A549 (cell line): ENCODE measurements around the gene MLPH. TPM values are rescaled to one million over a fixed set of nuclear protein-coding genes. Genes with fewer than 3 reads are reported as not detected.

Experiments
- ATAC-seq, 2 experiments: fragments of 200-7000 bp in 1 of 2; fragments of >200 bp in 1 of 2; cut with Nextera tagmentation in 1 of 2; cut with Tn5 transposase in 1 of 2; 3 replicates each; pipeline versions ENCODE4 v1.8.0 to v1.9.1; 2018 to 2020; ENCODE audit warnings: mild to moderate bottlenecking in 1 of 2, moderate library complexity in 1 of 2
- CTCF ChIA-PET: fragments of 300-600 bp; sonication (Branson Sonifier 250); formaldehyde crosslinking; extraction: SDS; loops from one replicate; lab custom pipeline; 2021; ENCODE audit warnings: antibody characterized with exemption, inconsistent platforms; lab: Yijun Ruan, JAX
- POLR2A ChIA-PET: fragments of 350-600 bp; formaldehyde crosslinking; extraction: SDS; loops from one replicate; lab custom pipeline; 2021; ENCODE audit warnings: antibody characterized with exemption, inconsistent platforms; lab: Yijun Ruan, JAX
- DNase-seq, 2 experiments: peaks; one replicate each; pipeline versions ENCODE4 v3.0.0 to v3.0.0-alpha.2; 2011 to 2016; ENCODE audit warnings: low read depth in 1 of 2, low spot score in 1 of 2
- FAIRE-seq: peaks from 2 replicates; lab custom pipeline; 2011; peaks lifted over from hg19 to GRCh38; lab: Jason Lieb, UNC
- H3K27ac ChIP-seq, 2 experiments: fragments of >200 bp; sonication (Bioruptor Twin); formaldehyde crosslinking; 3 replicates each; pipeline ENCODE4 v1.5.1; 2016 to 2017
- H3K4me1 ChIP-seq: fragments of >200 bp; sonication (Bioruptor Twin); formaldehyde crosslinking; 3 replicates; pipeline ENCODE4 v1.6.1; 2016
- H3K4me2 ChIP-seq: fragments of >200 bp; sonication (Bioruptor Twin); formaldehyde crosslinking; 3 replicates; pipeline ENCODE4 v1.6.1; 2016
- H3K4me3 ChIP-seq: fragments of >200 bp; sonication (Bioruptor Twin); formaldehyde crosslinking; 3 replicates; pipeline ENCODE4 v1.5.1; 2016
- H3K9me3 ChIP-seq: fragments of >200 bp; sonication (Bioruptor Twin); formaldehyde crosslinking; 3 replicates; pipeline ENCODE4 v1.6.1; 2016
- BHLHE40 ChIP-seq: IDR thresholded peaks from 2 replicates; pipeline ENCODE4 v1.6.1; 2012; ENCODE audit warnings: low read depth, low read length, inconsistent platforms
- CBX8 ChIP-seq: fragments of 200-600 bp; sonication (generic); IDR thresholded peaks from 2 replicates; pipeline ENCODE4 v1.6.1; 2016
- CEBPB ChIP-seq, 2 experiments: fragments of >200 bp in 1 of 2; sonication (Bioruptor Twin) in 1 of 2; formaldehyde crosslinking in 1 of 2; IDR thresholded peaks; 2 replicates each; pipeline ENCODE4 v1.6.1; 2012 to 2016
- CHD2 ChIP-seq: fragments of 150-350 bp; IDR thresholded peaks from 2 replicates; pipeline ENCODE4 v1.6.1; 2014; ENCODE audit warnings: low read length; ENCODE audit not compliant: partially characterized antibody
- CHD4 ChIP-seq: fragments of 200-600 bp; sonication (generic); IDR thresholded peaks from 2 replicates; pipeline ENCODE4 v1.6.1; 2016; ENCODE audit warnings: antibody characterized with exemption, mild to moderate bottlenecking, borderline replicate concordance
- FOSB ChIP-seq: fragments of 250-450 bp; sonication (Bioruptor Pico); IDR thresholded peaks from 2 replicates; pipeline ENCODE4 v1.5.0; 2020; ENCODE audit warnings: mild to moderate bottlenecking, moderate library complexity
- GATA3 ChIP-seq: IDR thresholded peaks from 2 replicates; pipeline ENCODE4 v1.6.1; 2012; ENCODE audit warnings: borderline replicate concordance
- HEYL ChIP-seq: fragments of 250-450 bp; sonication (Bioruptor Pico); IDR thresholded peaks from 2 replicates; pipeline ENCODE4 v1.8.0; 2021; ENCODE audit warnings: mild to moderate bottlenecking, moderate library complexity
- HOXA7 ChIP-seq: fragments of 250-450 bp; sonication (Bioruptor Pico); IDR thresholded peaks from 2 replicates; pipeline ENCODE4 v1.5.0; 2020; ENCODE audit warnings: mild to moderate bottlenecking, moderate library complexity
- HOXB13 ChIP-seq: fragments of 250-450 bp; sonication (Bioruptor Pico); IDR thresholded peaks from 2 replicates; pipeline ENCODE4 v1.5.0; 2020; ENCODE audit warnings: low read depth, mild to moderate bottlenecking, moderate library complexity
- MYC ChIP-seq: IDR thresholded peaks from 2 replicates; pipeline ENCODE4 v1.6.1; 2012; ENCODE audit warnings: mild to moderate bottlenecking, inconsistent platforms, low read length, improper control_type of control experiment, borderline replicate concordance
- NFE2L2 ChIP-seq: fragments of 150-350 bp; conservative IDR thresholded peaks from 2 replicates; pipeline ENCODE4 v1.6.1; 2014; ENCODE audit warnings: low read length
- NPAS2 ChIP-seq: fragments of 250-450 bp; sonication (Bioruptor Pico); IDR thresholded peaks from 2 replicates; pipeline ENCODE4 v1.8.0; 2022; ENCODE audit warnings: mild to moderate bottlenecking, moderate library complexity, borderline replicate concordance
- PHF8 ChIP-seq: fragments of 200-600 bp; sonication (generic); IDR thresholded peaks from 2 replicates; pipeline ENCODE4 v1.6.1; 2016; ENCODE audit warnings: low read depth, mild to moderate bottlenecking, antibody characterized with exemption, moderate library complexity, borderline replicate concordance
- POLR2A ChIP-seq: IDR thresholded peaks from 2 replicates; pipeline ENCODE4 v1.6.1; 2012; ENCODE audit warnings: mild to moderate bottlenecking, low read length
- RAD21 ChIP-seq, 2 experiments: fragments of >200 bp in 1 of 2; sonication (Bioruptor Twin) in 1 of 2; formaldehyde crosslinking in 1 of 2; IDR thresholded peaks in 1 of 2; conservative IDR thresholded peaks in 1 of 2; 2 replicates in 1 of 2; 3 replicates in 1 of 2; pipeline ENCODE4 v1.6.1; 2012 to 2018; ENCODE audit warnings: inconsistent platforms in 1 of 2
- RARB ChIP-seq: fragments of 250-450 bp; sonication (Bioruptor Pico); IDR thresholded peaks from 2 replicates; pipeline ENCODE4 v1.8.0; 2021; ENCODE audit warnings: mild to moderate bottlenecking, moderate library complexity
- SMC3 ChIP-seq: fragments of >200 bp; sonication (Bioruptor Twin); formaldehyde crosslinking; IDR thresholded peaks from 3 replicates; pipeline ENCODE4 v1.6.1; 2018; ENCODE audit warnings: inconsistent platforms
- TFCP2L1 ChIP-seq: fragments of 250-450 bp; sonication (Bioruptor Pico); IDR thresholded peaks from 2 replicates; pipeline ENCODE4 v1.5.0; 2021; ENCODE audit warnings: mild to moderate bottlenecking
- ZSCAN20 ChIP-seq: fragments of 250-450 bp; sonication (Bioruptor Pico); IDR thresholded peaks from 2 replicates; pipeline ENCODE4 v1.8.0; 2022; ENCODE audit warnings: mild to moderate bottlenecking, moderate library complexity
- WGBS: methylation state at CpG from one replicate; pipeline ENCODE4 v1.1.6; 2017; ENCODE audit errors: missing lambda C conversion rate; 5-methylcytosine and 5-hydroxymethylcytosine counted together
- polyA plus RNA-seq, 4 experiments: library from polyadenylated mRNA; depleted of rRNA in 3 of 4; stranded (reverse); fragments of >200 nt; fragmentation: RNase III in 1 of 4; extraction: RNeasy Plus Mini Kit Qiagen cat#74134 plus additional on column Dnase treatment in 1 of 4; gene quantifications; 2 replicates in 3 of 4; 3 replicates in 1 of 4; pipeline ENCODE4 v1.2.3, GENCODE V29; 2011 to 2017
- TF ChIP-seq, protein P1 (sequence below): fragments of >200 bp; sonication (Bioruptor Twin); formaldehyde crosslinking; IDR thresholded peaks from 3 replicates; pipeline ENCODE4 v1.6.1; 2016
- TF ChIP-seq, protein P2 (sequence below): IDR thresholded peaks from 2 replicates; pipeline ENCODE4 v1.6.1; 2012
- TF ChIP-seq, protein P3 (sequence below): fragments of 250-450 bp; sonication (Bioruptor Pico); IDR thresholded peaks from 2 replicates; pipeline ENCODE4 v1.5.0; 2020; ENCODE audit warnings: low read depth, mild to moderate bottlenecking, moderate library complexity
- TF ChIP-seq, protein P4 (sequence below): IDR thresholded peaks from 2 replicates; pipeline ENCODE4 v1.6.1; 2012; ENCODE audit warnings: low read depth, borderline replicate concordance
- TF ChIP-seq, protein P5 (sequence below): fragments of >200 bp; sonication (Bioruptor Twin); formaldehyde crosslinking; IDR thresholded peaks from 2 replicates; pipeline ENCODE4 v1.6.1; 2016
- TF ChIP-seq, protein P6 (sequence below): fragments of >200 bp; sonication (Bioruptor Twin); formaldehyde crosslinking; IDR thresholded peaks from 3 replicates; pipeline ENCODE4 v1.5.1; 2016

MLPH gene
- polyA plus RNA-seq, 2 of the 4 experiments (the other 2 are of a cell fraction) = 218 to 350 TPM

DNA sequence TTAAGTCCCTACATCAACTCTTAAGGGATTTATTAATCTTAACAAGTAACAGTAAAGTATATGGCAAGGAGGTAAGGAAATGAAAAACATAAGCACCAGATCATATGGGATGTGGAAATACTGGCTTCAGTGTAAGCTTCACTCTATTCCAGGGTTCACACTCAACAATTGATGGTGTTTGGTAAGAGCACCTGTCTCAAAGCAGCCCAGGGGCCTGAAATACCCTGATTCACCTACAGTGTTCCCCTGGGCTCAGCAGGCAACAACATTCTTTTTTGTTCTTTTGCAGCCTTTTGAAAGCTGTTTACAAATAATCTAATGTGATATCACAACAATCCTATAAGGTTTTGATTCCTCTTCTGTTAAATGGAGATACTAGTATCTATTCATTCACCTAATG is 1.2 kb upstream of the MLPH start:
- DNase-seq = peak in 1 of 2 experiments; percentile 61
- Histone ChIP-seq H3K27ac (peak overlapping the region; percentile 98 to 99), H3K4me3 (peak overlapping the region; percentile 86), H3K4me1 (peaks cover 63% of the 10 kb centered on the region), H3K4me2 (peak overlapping the region; percentile 76), H3K9me3 (peaks cover 10% of the 10 kb centered on the region)
- ATAC-seq = no peak
- FAIRE-seq = no peak
- ChIA-PET CTCF (interaction anchor here (0.7 to 7.6 kb wide), 9 partner anchors 10 to 332 kb away, joined by 3 to 65 read pairs (median 4); no protein-coding TSS in a partner anchor), POLR2A (interaction anchor here (0.5 to 5.4 kb wide), 7 partner anchors 11 to 310 kb away, joined by 3 to 57 read pairs (median 5); no protein-coding TSS in a partner anchor)
- TF ChIP-seq BHLHE40 (no peak), CHD4 (no peak), MYC (no peak), CEBPB (IDR thresholded peaks at IDR 0.05) (peak in 1 of 2 experiments; percentile 38; a peak in 1 of 4 replicates), HOXA7 (0 out of 2 replicates have a peak, but pooled peaks have one; percentile 3)
- TF ChIP-seq, protein P1, sequence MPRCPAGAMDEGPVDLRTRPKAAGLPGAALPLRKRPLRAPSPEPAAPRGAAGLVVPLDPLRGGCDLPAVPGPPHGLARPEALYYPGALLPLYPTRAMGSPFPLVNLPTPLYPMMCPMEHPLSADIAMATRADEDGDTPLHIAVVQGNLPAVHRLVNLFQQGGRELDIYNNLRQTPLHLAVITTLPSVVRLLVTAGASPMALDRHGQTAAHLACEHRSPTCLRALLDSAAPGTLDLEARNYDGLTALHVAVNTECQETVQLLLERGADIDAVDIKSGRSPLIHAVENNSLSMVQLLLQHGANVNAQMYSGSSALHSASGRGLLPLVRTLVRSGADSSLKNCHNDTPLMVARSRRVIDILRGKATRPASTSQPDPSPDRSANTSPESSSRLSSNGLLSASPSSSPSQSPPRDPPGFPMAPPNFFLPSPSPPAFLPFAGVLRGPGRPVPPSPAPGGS = no peak

DNA sequence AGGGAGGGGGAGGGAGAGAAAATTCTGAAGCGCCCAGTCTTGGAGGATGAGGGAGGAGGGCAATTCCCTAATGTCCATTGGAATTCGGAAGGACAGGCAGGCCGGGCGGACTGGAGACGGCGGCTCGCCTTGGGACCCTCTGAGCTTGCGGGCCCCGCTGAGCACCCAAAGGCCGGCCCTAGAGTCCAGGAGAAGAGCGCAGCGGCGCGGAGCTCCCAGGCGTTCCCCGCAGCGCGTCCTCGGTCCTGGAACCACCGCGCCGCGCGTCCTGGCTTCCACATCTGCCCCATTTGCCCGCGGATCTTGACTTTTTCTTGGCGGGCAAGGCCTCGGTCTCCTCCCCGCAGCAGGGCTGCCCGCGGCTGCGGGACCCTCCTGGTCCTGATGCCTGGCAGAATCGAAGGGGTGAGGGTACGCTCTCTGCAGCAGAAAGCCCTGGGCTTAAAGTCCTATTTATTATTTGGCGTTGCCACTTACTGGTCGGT is 675 bp upstream of the MLPH start:
- TF ChIP-seq FOSB (CRISPR knock-in tag) = no peak
- TF ChIP-seq, protein P2, sequence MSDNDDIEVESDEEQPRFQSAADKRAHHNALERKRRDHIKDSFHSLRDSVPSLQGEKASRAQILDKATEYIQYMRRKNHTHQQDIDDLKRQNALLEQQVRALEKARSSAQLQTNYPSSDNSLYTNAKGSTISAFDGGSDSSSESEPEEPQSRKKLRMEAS = no peak
- TF ChIP-seq GATA3 = no peak
- no peak for TF ChIP-seq PHF8
- TF ChIP-seq POLR2A = peak; percentile 18; the same call in 1 of the 2 replicates
- TF ChIP-seq TFCP2L1 (CRISPR knock-in tag) = peak; percentile 66; the same call in 1 of the 2 replicates
- no peak for TF ChIP-seq ZSCAN20 (CRISPR knock-in tag)
- TF ChIP-seq SMC3 = no peak
- no peak for TF ChIP-seq CBX8
- no peak for TF ChIP-seq CHD2
- TF ChIP-seq NPAS2 = no peak
- no peak for TF ChIP-seq CEBPB (IDR thresholded peaks at IDR 0.05)
- FAIRE-seq (no peak), ATAC-seq (peak; percentile 14 to 22; a peak in 4 of 6 replicates), DNase-seq (peak in 1 of 2 experiments; percentile 63)
- peak overlapping the region; percentile 98 to 99 for H3K27ac ChIP-seq
- under 1% methylated on average over 35 of the region's 36 CpGs for WGBS
- H3K4me3 ChIP-seq = peak overlapping the region; percentile 86
- ChIA-PET POLR2A (interaction anchor here (1.2 to 5.4 kb wide), 5 partner anchors 10 to 26 kb away, joined by 3 to 57 read pairs (median 9); no protein-coding TSS in a partner anchor), CTCF (interaction anchor here (0.7 to 7.6 kb wide), 9 partner anchors 10 to 86 kb away, joined by 3 to 65 read pairs (median 4); no protein-coding TSS in a partner anchor)
- H3K9me3 ChIP-seq = peaks cover 16% of the 10 kb centered on the region
- peaks cover 63% of the 10 kb centered on the region for H3K4me1 ChIP-seq
- H3K4me2 ChIP-seq = peak overlapping the region; percentile 76

DNA sequence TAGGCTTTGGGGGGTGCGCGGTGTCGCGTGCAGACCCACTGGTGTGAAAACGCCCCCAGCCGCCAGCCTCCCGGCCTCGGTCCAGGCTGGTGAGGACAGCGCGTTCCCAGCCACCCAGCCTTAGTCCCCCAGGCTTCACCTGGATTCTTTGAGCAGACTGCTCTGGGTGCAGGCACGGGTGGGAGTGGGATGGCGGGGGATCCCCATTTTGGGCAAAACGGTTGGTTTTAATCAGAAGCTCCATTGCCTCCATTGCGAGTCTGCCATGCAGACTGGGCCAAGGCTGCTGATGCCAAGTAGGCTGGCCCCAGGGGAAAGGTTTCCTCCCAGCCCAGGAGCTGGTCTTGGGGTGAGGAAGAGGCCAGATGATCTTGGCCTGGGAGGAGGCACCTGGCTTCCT is 445 bp downstream of the MLPH start:
- WGBS = no CpG with 5 or more reads among the region's 14 CpGs
- ChIA-PET CTCF (interaction anchor here (1.6 to 7.6 kb wide), 6 partner anchors 11 to 84 kb away, joined by 4 to 65 read pairs (median 29); no protein-coding TSS in a partner anchor), POLR2A (interaction anchor here (1.2 to 5.4 kb wide), 5 partner anchors 10 to 25 kb away, joined by 5 to 57 read pairs (median 9); no protein-coding TSS in a partner anchor)
- peak overlapping the region; percentile 86 for H3K4me3 ChIP-seq
- H3K9me3 ChIP-seq = peaks cover 27% of the 10 kb centered on the region
- peak overlapping the region; percentile 98 to 99 for H3K27ac ChIP-seq
- DNase-seq = no peak
- ATAC-seq = peak; percentile 9 to 31; a peak in 3 of 6 replicates
- no peak for FAIRE-seq
- H3K4me1 ChIP-seq = peaks cover 63% of the 10 kb centered on the region
- peak overlapping the region; percentile 76 for H3K4me2 ChIP-seq
- TF ChIP-seq FOSB (CRISPR knock-in tag) = no peak
- TF ChIP-seq RARB (CRISPR knock-in tag) = no peak
- TF ChIP-seq, protein P3, sequence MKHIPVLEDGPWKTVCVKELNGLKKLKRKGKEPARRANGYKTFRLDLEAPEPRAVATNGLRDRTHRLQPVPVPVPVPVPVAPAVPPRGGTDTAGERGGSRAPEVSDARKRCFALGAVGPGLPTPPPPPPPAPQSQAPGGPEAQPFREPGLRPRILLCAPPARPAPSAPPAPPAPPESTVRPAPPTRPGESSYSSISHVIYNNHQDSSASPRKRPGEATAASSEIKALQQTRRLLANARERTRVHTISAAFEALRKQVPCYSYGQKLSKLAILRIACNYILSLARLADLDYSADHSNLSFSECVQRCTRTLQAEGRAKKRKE (CRISPR knock-in tag) = 0 out of 2 replicates have a peak, but pooled peaks have one; percentile 50
- TF ChIP-seq, protein P4, sequence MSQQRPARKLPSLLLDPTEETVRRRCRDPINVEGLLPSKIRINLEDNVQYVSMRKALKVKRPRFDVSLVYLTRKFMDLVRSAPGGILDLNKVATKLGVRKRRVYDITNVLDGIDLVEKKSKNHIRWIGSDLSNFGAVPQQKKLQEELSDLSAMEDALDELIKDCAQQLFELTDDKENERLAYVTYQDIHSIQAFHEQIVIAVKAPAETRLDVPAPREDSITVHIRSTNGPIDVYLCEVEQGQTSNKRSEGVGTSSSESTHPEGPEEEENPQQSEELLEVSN = no peak
- TF ChIP-seq, protein P5, sequence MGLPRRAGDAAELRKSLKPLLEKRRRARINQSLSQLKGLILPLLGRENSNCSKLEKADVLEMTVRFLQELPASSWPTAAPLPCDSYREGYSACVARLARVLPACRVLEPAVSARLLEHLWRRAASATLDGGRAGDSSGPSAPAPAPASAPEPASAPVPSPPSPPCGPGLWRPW = no peak
- no peak for TF ChIP-seq HEYL (CRISPR knock-in tag)
- TF ChIP-seq RAD21 (conservative IDR thresholded peaks at IDR 0.05 in 1 of 2, IDR thresholded peaks at IDR 0.05 in 1 of 2) = no peak
- TF ChIP-seq GATA3 = no peak; the same call in 1 of the 2 replicates
- TF ChIP-seq, protein P6, sequence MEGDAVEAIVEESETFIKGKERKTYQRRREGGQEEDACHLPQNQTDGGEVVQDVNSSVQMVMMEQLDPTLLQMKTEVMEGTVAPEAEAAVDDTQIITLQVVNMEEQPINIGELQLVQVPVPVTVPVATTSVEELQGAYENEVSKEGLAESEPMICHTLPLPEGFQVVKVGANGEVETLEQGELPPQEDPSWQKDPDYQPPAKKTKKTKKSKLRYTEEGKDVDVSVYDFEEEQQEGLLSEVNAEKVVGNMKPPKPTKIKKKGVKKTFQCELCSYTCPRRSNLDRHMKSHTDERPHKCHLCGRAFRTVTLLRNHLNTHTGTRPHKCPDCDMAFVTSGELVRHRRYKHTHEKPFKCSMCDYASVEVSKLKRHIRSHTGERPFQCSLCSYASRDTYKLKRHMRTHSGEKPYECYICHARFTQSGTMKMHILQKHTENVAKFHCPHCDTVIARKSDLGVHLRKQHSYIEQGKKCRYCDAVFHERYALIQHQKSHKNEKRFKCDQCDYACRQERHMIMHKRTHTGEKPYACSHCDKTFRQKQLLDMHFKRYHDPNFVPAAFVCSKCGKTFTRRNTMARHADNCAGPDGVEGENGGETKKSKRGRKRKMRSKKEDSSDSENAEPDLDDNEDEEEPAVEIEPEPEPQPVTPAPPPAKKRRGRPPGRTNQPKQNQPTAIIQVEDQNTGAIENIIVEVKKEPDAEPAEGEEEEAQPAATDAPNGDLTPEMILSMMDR = no peak
- no peak for TF ChIP-seq HOXB13 (CRISPR knock-in tag)
- no peak for TF ChIP-seq NFE2L2
- TF ChIP-seq NPAS2 = no peak
- TF ChIP-seq, protein P1 = no peak
